Caki2 (cell line): Measurements from ENCODE around the gene CXorf65. TPM values are rescaled to one million over a fixed set of nuclear protein-coding genes. Genes with fewer than 3 reads are reported as not detected.

Experiments used
- DNase-seq: peaks from one replicate; pipeline ENCODE4 v3.0.0-alpha.2; 2015; ENCODE audit warnings: low read depth
- in situ Hi-C: cut with HindIII; loops from 2 replicates; pipeline ENCODE4 v1.10.0; 2016; ENCODE audit warnings: low sequenced_read_pairs, low pct_unique_long_range_greater_than_20kb, mixed read lengths
- total RNA-seq: library from RNA; depleted of rRNA; stranded (reverse); fragments of >200 nt; shearing (Covaris generic); gene quantifications from 2 replicates; pipeline ENCODE4 v1.2.3, GENCODE V29; 2014; ENCODE audit warnings: low replicate concordance

Gene CXorf65
- total RNA-seq, 1 experiment from 2014 or later, result not detected

GRCh38 chrX:71111141-71111843 is 4.8 kb upstream of the CXorf65 start, which contains the start of gene IL2RG:
TSS of gene IL2RG (minus strand) at chrX:71111577. CDS start at chrX:71111539, 38 bp downstream.
- DNase-seq, result no peak
- in situ Hi-C loops, result no loop called here

DNA sequence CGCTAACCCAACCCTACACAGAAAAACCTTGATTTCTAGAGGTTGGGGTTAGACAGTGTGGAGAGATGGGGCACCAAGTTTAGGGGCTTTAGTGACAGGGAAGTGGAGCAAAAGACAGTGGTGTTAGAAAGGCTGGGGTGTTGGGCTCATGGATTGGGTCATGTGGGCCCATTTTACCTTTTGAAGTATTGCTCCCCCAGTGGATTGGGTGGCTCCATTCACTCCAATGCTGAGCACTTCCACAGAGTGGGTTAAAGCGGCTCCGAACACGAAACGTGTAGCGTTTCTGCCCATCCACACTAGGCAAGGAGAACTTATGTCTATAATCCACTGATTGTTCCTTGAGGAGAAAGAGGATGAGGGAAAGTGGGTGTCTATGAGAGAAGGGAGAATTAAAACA is 2.5 kb upstream of the CXorf65 start:
- no peak for DNase-seq
- in situ Hi-C loops, result no loop called here

- in situ Hi-C loops, result no loop called here
- DNase-seq, result no peak
These were observed 1.3 kb upstream of the CXorf65 start for GRCh38 chrX:71107762-71108360.

DNA sequence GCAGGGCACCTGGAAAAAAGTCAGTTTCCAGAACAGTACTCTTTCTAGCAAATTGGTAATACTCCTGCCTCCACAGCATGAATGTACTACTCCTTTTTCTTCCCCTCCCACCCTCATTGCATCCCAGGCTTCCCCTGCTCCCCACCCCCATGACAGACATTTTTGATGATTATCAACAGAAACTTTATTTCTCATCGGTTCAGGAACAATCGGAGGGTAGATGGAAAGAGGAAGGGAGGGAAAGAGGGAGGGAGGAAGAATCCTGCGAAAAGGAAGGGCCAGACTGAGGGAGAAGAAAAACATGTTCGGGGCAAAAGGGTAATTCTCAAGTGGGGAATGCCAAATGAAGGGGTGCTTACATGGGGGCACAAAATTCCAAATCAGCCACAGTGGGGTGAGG is 705 bp upstream of the CXorf65 start:
- in situ Hi-C loops, result no loop called here
- no peak for DNase-seq

DNA sequence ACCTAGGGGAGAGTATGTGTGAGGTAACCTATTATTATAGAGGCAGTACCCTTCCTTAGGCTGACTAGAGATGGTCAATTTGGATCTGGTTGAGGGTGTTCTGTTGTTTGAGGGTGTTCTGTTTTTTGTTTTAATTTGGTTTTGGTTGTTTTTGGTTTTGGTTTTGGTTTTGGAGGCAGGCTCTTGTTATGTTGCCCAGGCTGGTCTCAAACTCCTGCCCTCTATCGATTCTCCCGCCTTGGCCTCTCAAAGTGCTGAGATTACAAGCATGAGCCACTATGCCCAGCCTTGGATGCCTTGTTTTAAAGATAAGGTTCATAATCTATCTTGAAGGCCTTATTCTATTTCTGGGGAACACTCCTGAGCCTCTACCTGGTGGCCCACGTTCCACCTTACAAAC is 912 bp downstream of the CXorf65 start:
- in situ Hi-C loops, result no loop called here

DNA sequence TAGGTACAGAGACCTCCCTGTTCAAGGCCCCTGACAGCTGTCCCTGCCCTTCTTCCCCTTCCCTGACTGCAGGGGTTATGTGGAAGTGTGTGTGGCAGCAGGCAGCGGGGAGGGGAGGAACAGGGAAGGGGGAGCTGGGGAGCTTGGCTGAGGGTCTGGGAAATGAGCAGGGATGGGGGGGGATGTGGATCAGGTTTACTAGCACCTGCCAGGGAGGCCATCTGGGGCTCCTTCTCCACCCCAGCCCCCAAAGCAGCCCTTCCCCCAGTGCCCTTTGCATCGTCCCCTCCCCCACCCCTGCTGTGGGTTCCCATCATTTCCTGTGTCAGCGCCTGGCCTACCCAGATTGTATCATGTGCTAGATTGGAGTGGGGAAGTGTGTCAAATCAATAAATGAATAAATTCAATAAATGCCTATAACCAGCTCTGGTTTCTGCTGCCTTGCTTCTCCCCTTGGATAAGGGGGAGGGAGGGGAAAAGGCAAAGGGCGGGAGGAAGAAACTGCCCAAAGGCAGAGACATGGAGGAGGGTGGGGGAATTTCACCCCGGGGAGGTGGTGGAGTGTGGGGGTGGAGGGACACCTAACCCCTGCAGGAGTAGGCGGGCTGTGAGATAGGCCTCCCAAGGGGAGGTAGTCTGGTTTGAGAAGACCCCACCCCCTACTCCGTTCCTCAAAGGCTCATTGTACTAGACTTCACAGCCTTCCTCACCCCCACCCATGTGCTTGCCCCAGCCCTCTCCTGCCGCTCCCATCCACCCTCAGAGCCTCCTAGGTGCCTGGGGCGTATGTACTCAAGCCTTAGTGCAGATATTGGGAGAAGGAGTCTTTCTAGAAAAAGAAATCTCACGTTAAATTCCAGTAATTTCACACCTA is 3.2 kb downstream of the CXorf65 start:
- in situ Hi-C loops, result no loop called here
- DNase-seq, result no peak

More for the DNA sequence above, 912 bp downstream of the CXorf65 start:
- DNase-seq, result no peak

- in situ Hi-C loops, result no loop called here
- DNase-seq, result no peak
These were observed 4.2 kb downstream of the CXorf65 start for GRCh38 chrX:71102292-71102691.

GRCh38 chrX:71100581-71101505 is 5.7 kb downstream of the CXorf65 start:
- DNase-seq, result no peak
- in situ Hi-C loops, result no loop called here

- in situ Hi-C loops, result no loop called here
- no peak for DNase-seq
These were observed 6.8 kb downstream of the CXorf65 start for GRCh38 chrX:71099736-71100135.

GRCh38 chrX:71098951-71099506 is 7.5 kb downstream of the CXorf65 start:
- no peak for DNase-seq
- in situ Hi-C loops, result no loop called here

- in situ Hi-C loops, result no loop called here
- no peak for DNase-seq
These were observed 8.2 kb downstream of the CXorf65 start for GRCh38 chrX:71098302-71098701.

DNA sequence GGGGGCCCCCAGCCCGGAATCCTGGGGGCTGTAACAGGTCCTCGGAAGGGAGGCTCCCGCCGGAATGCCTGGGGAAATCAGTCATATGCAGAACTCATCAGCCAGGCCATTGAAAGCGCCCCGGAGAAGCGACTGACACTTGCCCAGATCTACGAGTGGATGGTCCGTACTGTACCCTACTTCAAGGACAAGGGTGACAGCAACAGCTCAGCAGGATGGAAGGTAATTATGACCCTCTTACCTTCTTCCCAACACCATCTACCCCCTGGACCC is 9.8 kb downstream of the CXorf65 start:
- DNase-seq, result no peak
- in situ Hi-C loops, result no loop called here

DNA sequence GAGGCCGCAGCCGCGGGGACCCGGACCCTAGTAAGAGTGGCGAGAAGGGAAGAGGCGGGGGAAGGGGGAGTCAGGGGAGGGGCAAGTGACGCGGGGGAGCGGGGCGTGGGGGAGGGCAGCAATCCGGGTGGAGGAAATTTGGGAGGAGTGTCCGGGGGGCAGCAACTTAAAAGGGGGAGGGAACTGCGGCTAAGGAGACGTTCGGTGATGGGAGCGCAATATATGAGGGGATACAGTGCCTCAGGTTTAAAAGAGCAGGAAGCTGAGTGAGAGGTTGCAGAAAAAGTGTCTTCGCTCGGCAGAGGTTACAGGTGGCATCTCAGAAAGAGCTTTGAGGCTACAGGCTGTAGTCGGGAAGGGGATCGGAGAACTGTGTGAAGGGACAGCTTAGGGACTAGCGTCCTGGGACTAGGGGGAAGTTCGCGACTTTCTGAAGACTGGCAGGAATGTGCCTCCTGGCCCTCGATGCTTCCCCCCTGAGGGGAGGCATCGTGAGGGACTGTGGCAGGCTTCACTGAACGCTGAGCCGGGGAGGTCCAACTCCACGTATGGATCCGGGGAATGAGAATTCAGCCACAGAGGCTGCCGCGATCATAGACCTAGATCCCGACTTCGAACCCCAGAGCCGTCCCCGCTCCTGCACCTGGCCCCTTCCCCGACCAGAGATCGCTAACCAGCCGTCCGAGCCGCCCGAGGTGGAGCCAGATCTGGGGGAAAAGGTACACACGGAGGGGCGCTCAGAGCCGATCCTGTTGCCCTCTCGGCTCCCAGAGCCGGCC is 10.4 kb downstream of the CXorf65 start:
- DNase-seq, result peak; percentile 9
- in situ Hi-C loops, result no loop called here

- DNase-seq, result peak; percentile 50
- in situ Hi-C loops, result no loop called here
These were observed 11.0 kb downstream of the CXorf65 start, which contains the start of gene FOXO4 for GRCh38 chrX:71095555-71095980. TSS of gene FOXO4 (plus strand) at chrX:71095851. CDS start at chrX:71096529, 678 bp downstream.

DNA sequence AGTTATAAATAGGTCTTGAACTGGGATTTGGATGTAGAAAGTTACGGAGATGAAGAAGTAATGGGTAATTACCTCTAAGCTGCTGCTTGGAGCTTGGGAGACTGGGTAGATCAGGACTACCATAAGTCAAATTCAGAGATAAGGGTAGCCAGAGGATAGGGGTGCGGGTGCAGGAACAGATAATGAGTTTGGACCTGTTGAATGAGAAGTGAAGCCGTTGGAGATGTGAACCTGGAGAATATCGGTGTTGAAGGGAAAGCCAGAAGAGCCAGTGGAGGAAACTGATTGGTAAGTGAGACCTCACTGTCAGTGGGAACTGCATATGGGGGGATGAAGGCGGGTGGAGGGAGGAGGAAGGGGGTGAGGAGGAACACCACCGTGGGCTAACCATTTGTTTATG is 11.5 kb downstream of the CXorf65 start:
- in situ Hi-C loops, result no loop called here
- DNase-seq, result no peak

DNA sequence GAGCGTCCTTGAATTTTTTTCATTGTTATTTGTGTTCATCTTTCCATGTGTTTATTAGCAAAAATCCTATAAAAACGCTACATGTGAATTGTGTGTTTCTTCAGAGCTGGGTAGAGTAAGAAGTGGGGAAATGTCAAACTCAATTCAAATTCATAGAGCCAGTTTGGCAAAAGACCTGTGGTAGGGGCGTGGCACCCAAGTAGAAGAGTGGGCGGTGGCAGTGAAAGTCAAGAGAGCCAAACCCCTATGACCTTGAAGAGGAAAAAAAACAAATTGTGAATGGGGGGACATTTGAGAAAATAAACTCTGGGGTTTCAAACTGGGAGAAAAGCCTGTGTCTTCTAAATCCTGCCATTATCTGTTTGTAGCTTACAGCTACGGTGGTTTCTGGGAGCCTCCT is 15.3 kb downstream of the CXorf65 start:
- DNase-seq, result no peak
- in situ Hi-C loops, result no loop called here

GRCh38 chrX:71085900-71086299 is 20.6 kb downstream of the CXorf65 start:
- in situ Hi-C loops, result no loop called here
- no peak for DNase-seq
